ENCODE results near the gene RPL21. TPM values are rescaled to one million over a fixed set of nuclear protein-coding genes. Genes with fewer than 3 reads are reported as not detected.
"Not testable (repeated sequence)": the region's sequence is repeated elsewhere in the genome, so short reads cannot be mapped to it uniquely, and the experiment has no call there.

The RPL21 gene
- total RNA-seq, 2 experiments from 2014 or later: 1,153 to 1,269 TPM

- ChIA-PET POLR2A (no interaction called here), CTCF (interaction anchor here (1.6 to 1.8 kb wide), 2 partner anchors 10 to 79 kb away, joined by 3 to 5 read pairs; partner anchors contain the start of gene RASL11A)
Observed at GRCh38 chr13:27280009-27280656, 28.8 kb downstream of the RPL21 start.

- ChIA-PET POLR2A (no interaction called here), CTCF (interaction anchor here (1.6 to 1.8 kb wide), 2 partner anchors 10 to 78 kb away, joined by 3 to 5 read pairs; partner anchors contain the start of gene RASL11A)
Observed at GRCh38 chr13:27280841-27281240, 29.5 kb downstream of the RPL21 start.

GRCh38 chr13:27281420-27281819 lies 30.1 kb downstream of the RPL21 start:
- ChIA-PET CTCF (no interaction called here), POLR2A (no interaction called here)

- ChIA-PET CTCF (interaction anchor here (0.7 to 3.3 kb wide), 3 partner anchors 297 to 312 kb away, joined by 3 to 9 read pairs (median 3); no protein-coding TSS in a partner anchor), POLR2A (no interaction called here)
Observed at GRCh38 chr13:27283906-27284493, 32.6 kb downstream of the RPL21 start.

- ChIA-PET CTCF (interaction anchor here (0.7 kb wide), 1 partner anchor 169 kb away, joined by 4 read pairs; no protein-coding TSS in a partner anchor), POLR2A (no interaction called here)
Observed at GRCh38 chr13:27288392-27288791, 37.0 kb downstream of the RPL21 start.

GRCh38 chr13:27289011-27289665 lies 37.8 kb downstream of the RPL21 start:
- ChIA-PET CTCF (interaction anchor here (0.7 kb wide), 1 partner anchor 170 kb away, joined by 4 read pairs; no protein-coding TSS in a partner anchor), POLR2A (interaction anchor here (0.7 kb wide), 1 partner anchor 235 kb away, joined by 3 read pairs; no protein-coding TSS in a partner anchor)

GRCh38 chr13:27290715-27291114 lies 39.4 kb downstream of the RPL21 start:
- ChIA-PET POLR2A (no interaction called here), CTCF (interaction anchor here (0.7 to 1.4 kb wide), 2 partner anchors 72 to 305 kb away, joined by 3 to 5 read pairs; no protein-coding TSS in a partner anchor)

GRCh38 chr13:27291967-27292366 lies 40.6 kb downstream of the RPL21 start:
- POLR2A ChIA-PET: not testable (repeated sequence)
- CTCF ChIA-PET: interaction anchor here (0.7 kb wide), 1 partner anchor 12 kb away, joined by 3 read pairs; no protein-coding TSS in a partner anchor

- ChIA-PET CTCF (no interaction called here), POLR2A (no interaction called here)
Observed at GRCh38 chr13:27293076-27293691, 41.8 kb downstream of the RPL21 start.

GRCh38 chr13:27293873-27294515 lies 42.6 kb downstream of the RPL21 start:
- ChIA-PET CTCF (no interaction called here), POLR2A (no interaction called here)

GRCh38 chr13:27295096-27295495 lies 43.7 kb downstream of the RPL21 start:
- POLR2A ChIA-PET: interaction anchor here (0.7 kb wide), 1 partner anchor 1282 kb away, joined by 3 read pairs; no protein-coding TSS in a partner anchor
- CTCF ChIA-PET: no interaction called here

- POLR2A ChIA-PET: no interaction called here
- CTCF ChIA-PET: no interaction called here
Observed at GRCh38 chr13:27295660-27296059, 44.3 kb downstream of the RPL21 start.

- ChIA-PET CTCF (no interaction called here), POLR2A (no interaction called here)
Observed at GRCh38 chr13:27296496-27296895, 45.1 kb downstream of the RPL21 start.

GRCh38 chr13:27298849-27299248 lies 47.5 kb downstream of the RPL21 start:
- POLR2A ChIA-PET: no interaction called here
- CTCF ChIA-PET: no interaction called here

GRCh38 chr13:27300406-27300805 lies 49.0 kb downstream of the RPL21 start:
- POLR2A ChIA-PET: not testable (repeated sequence)
- CTCF ChIA-PET: interaction anchor here (1.1 kb wide), 1 partner anchor 315 kb away, joined by 3 read pairs; no protein-coding TSS in a partner anchor

- ChIA-PET POLR2A (no interaction called here), CTCF (no interaction called here)
Observed at GRCh38 chr13:27300941-27301586, 49.7 kb downstream of the RPL21 start.

- POLR2A ChIA-PET: no interaction called here
Observed at GRCh38 chr13:27302643-27303262, 51.4 kb downstream of the RPL21 start.

GRCh38 chr13:27304099-27304498 lies 52.7 kb downstream of the RPL21 start:
- POLR2A ChIA-PET: no interaction called here
- CTCF ChIA-PET: no interaction called here

More at GRCh38 chr13:27302643-27303262, 51.4 kb downstream of the RPL21 start:
- CTCF ChIA-PET: no interaction called here

- POLR2A ChIA-PET: no interaction called here
- CTCF ChIA-PET: interaction anchor here (0.7 kb wide), 1 partner anchor 152 kb away, joined by 4 read pairs; no protein-coding TSS in a partner anchor
Observed at GRCh38 chr13:27304611-27305010, 53.3 kb downstream of the RPL21 start.
